PC-3 (cell line): ENCODE data around the gene ATP6V1E1. TPM values are rescaled to one million over a fixed set of nuclear protein-coding genes. Genes with fewer than 3 reads are reported as not detected.
A peak's percentile ranks its signal among the peaks of the same experiment; 100 is the strongest.

Source experiments
- ATAC-seq: fragments of 200-7000 bp; cut with Tn5 transposase; 2 replicates; pipeline ENCODE4 v1.9.1; 2020; ENCODE audit warnings: mild to moderate bottlenecking, moderate library complexity
- Bru-seq: library from RNA; stranded (reverse); fragments of 400-500 nt; gene quantifications from one replicate; lab custom pipeline; 2021; lab: Mats Ljungman, UMichigan
- BruChase-seq, 2 experiments: library from RNA; stranded (reverse); fragments of 400-500 nt; gene quantifications; one replicate each; lab custom pipeline; 2021; lab: Mats Ljungman, UMichigan
- BruUV-seq: library from RNA; stranded (reverse); fragments of 400-500 nt; replicated peaks from 2 replicates; lab custom pipeline; 2021; lab: Mats Ljungman, UMichigan
- CTCF ChIA-PET: fragments of 300-600 bp; sonication (Branson Sonifier 250); formaldehyde crosslinking; loops from one replicate; lab custom pipeline; 2022; ENCODE audit warnings: antibody characterized with exemption; lab: Charles Lee
- POLR2A ChIA-PET: fragments of 300-600 bp; sonication (Branson Sonifier 250); formaldehyde crosslinking; loops from one replicate; lab custom pipeline; 2022; ENCODE audit warnings: antibody characterized with exemption; ENCODE audit not compliant: unreplicated experiment; lab: Charles Lee
- DNase-seq: peaks from one replicate; pipeline ENCODE4 v3.0.0-alpha.2; 2015
- H2AFZ ChIP-seq: fragments of 300-600 bp; sonication (generic); 2 replicates; pipeline ENCODE4 v1.6.0; 2016; ENCODE audit warnings: antibody characterized with exemption, low read length
- H3F3A ChIP-seq: fragments of 300-600 bp; sonication (generic); one replicate; pipeline ENCODE4 v1.6.0; 2017; ENCODE audit warnings: antibody characterized with exemption, low read length, control low read depth, mild to moderate bottlenecking; ENCODE audit not compliant: unreplicated experiment
- H3K27ac ChIP-seq: fragments of 300-600 bp; sonication (generic); 2 replicates; pipeline ENCODE4 v1.5.1; 2016; ENCODE audit warnings: mild to moderate bottlenecking, low read length
- H3K27me3 ChIP-seq: fragments of 300-600 bp; sonication (generic); 2 replicates; pipeline ENCODE4 v1.6.1; 2016; ENCODE audit warnings: low read length, mixed read lengths
- H3K36me3 ChIP-seq: fragments of 300-600 bp; sonication (generic); 2 replicates; pipeline ENCODE4 v1.6.1; 2016; ENCODE audit warnings: low read depth, mixed run types, low read length, mixed read lengths
- H3K4me1 ChIP-seq: fragments of 300-600 bp; sonication (generic); 2 replicates; pipeline ENCODE4 v1.5.1; 2016; ENCODE audit warnings: low read length; ENCODE audit not compliant: insufficient read depth
- H3K4me2 ChIP-seq: fragments of 300-600 bp; sonication (generic); 2 replicates; pipeline ENCODE4 v1.6.0; 2016; ENCODE audit warnings: low read length
- H3K4me3 ChIP-seq: fragments of 300-600 bp; sonication (generic); 2 replicates; pipeline ENCODE4 v1.5.1; 2016; ENCODE audit warnings: mild to moderate bottlenecking, low read length, mixed read lengths
- H3K79me2 ChIP-seq: fragments of 300-600 bp; sonication (generic); 2 replicates; pipeline ENCODE4 v1.6.1; 2017; ENCODE audit warnings: low read length, mixed read lengths
- H3K9ac ChIP-seq: fragments of 300-600 bp; sonication (generic); 2 replicates; pipeline ENCODE4 v1.6.0; 2016; ENCODE audit warnings: mild to moderate bottlenecking, low read length
- H3K9me2 ChIP-seq: fragments of 300-600 bp; sonication (generic); replicated peaks from 2 replicates; pipeline ENCODE4 v1.6.1; 2016; ENCODE audit warnings: mixed run types, low read length, mixed read lengths
- H3K9me3 ChIP-seq: fragments of 300-600 bp; sonication (generic); 2 replicates; pipeline ENCODE4 v1.6.1; 2016; ENCODE audit warnings: low read length, mixed read lengths
- H4K20me1 ChIP-seq: fragments of 300-600 bp; sonication (generic); 2 replicates; pipeline ENCODE4 v1.6.1; 2016; ENCODE audit warnings: low read length, mixed read lengths
- CTCF ChIP-seq: fragments of 300-600 bp; sonication (generic); conservative IDR thresholded peaks from 2 replicates; pipeline ENCODE4 v1.5.1; 2017; ENCODE audit warnings: antibody characterized with exemption, low read depth, mild to moderate bottlenecking, low read length
- EZH2 ChIP-seq: fragments of 300-600 bp; sonication (generic); IDR thresholded peaks from one replicate; pipeline ENCODE4 v1.6.1; 2017; ENCODE audit warnings: antibody characterized with exemption, mild to moderate bottlenecking, low read length; ENCODE audit not compliant: unreplicated experiment
- EZH2phosphoT487 ChIP-seq: fragments of 300-600 bp; sonication (generic); IDR thresholded peaks from 2 replicates; pipeline ENCODE4 v1.6.1; 2018; ENCODE audit warnings: mild to moderate bottlenecking, antibody characterized with exemption, low read length, borderline replicate concordance
- intact Hi-C: fragments of 100-400 bp; cut with micrococcal nuclease; formaldehyde crosslinking; loops from 2 replicates; pipeline ENCODE4 v1.9.0; 2023
- long read RNA-seq: library from polyadenylated mRNA; unstranded; transcript quantifications from one replicate; pipeline ENCODE4 v2.0.0, GENCODE V29; 2021; ENCODE audit not compliant: unreplicated experiment
- total RNA-seq: library from RNA; depleted of rRNA; stranded (reverse); fragments of >200 nt; gene quantifications from 2 replicates; pipeline ENCODE4 v1.2.3, GENCODE V29; 2014; rRNA removed

Gene ATP6V1E1
- total RNA-seq (74.6 and 89.9 TPM in 2 replicates), Bru-seq, nascent RNA (percentile 76 among the genes with signal in this experiment), BruChase-seq, experiment 1, labeled RNA remaining after a 6-hour chase (percentile 82 among the genes with signal in this experiment), BruChase-seq, experiment 2, labeled RNA remaining after a 2-hour chase (percentile 74 among the genes with signal in this experiment)
- long read RNA-seq, transcript ATP6V1E1-201 (9 exons, 1,402 nt): major isoform, 54 of 151 reads
- long read RNA-seq, partial matches to known transcripts: 93 of 151 reads
- long read RNA-seq, other reads (novel, unspliced or antisense): 3 of 151 reads

GRCh38 chr22:17628406-17629172, at the start of gene ATP6V1E1:
TSS of gene ATP6V1E1 (minus strand) at chr22:17628749. CDS start at chr22:17628635, 114 bp downstream.
- peaks cover 23% of the 10 kb centered on the region for H3K4me1 ChIP-seq
- no peaks in the 10 kb centered on the region for H3K9me3 ChIP-seq
- H3F3A ChIP-seq: peaks cover 4% of the 10 kb centered on the region
- BruUV-seq: no TSS peak
- H3K27me3 ChIP-seq: no peaks in the 10 kb centered on the region
- CTCF ChIA-PET: no interaction called here
- ATAC-seq (peak; percentile 96), DNase-seq (peak; percentile 91)
- peak within 1 kb of the TSS; percentile 80 for H3K4me2 ChIP-seq
- peaks cover 53% of the 10 kb centered on the region for H3K79me2 ChIP-seq
- H3K9ac ChIP-seq: peak within 1 kb of the TSS; percentile 99
- POLR2A ChIA-PET: no interaction called here
- peak within 1 kb of the TSS; percentile 100 for H3K4me3 ChIP-seq
- H3K27ac ChIP-seq: peak within 1 kb of the TSS; percentile 68
- H3K36me3 ChIP-seq: no peaks in the 10 kb centered on the region
- no peaks in the 10 kb centered on the region for H4K20me1 ChIP-seq
- no peak for TF ChIP-seq EZH2
- TF ChIP-seq EZH2phosphoT487: no peak
- no peak for TF ChIP-seq CTCF
- intact Hi-C loops: no loop called here
- no peaks in the 10 kb centered on the region for H3K9me2 ChIP-seq
- H2AFZ ChIP-seq: peak within 1 kb of the TSS; percentile 86

- no TSS peak for BruUV-seq
- POLR2A ChIA-PET: no interaction called here
- H3K36me3 ChIP-seq: no peaks in the 10 kb centered on the region
Observed at GRCh38 chr22:17675584-17675983, 47.0 kb upstream of the ATP6V1E1 start.

More at GRCh38 chr22:17675584-17675983, 47.0 kb upstream of the ATP6V1E1 start:
- Histone ChIP-seq H3K9ac (no peak overlapping the region), H3F3A (no peaks in the 10 kb centered on the region), H3K4me3 (no peak overlapping the region), H3K9me3 (no peaks in the 10 kb centered on the region), H3K4me1 (peaks cover 18% of the 10 kb centered on the region), H3K27me3 (no peaks in the 10 kb centered on the region), H2AFZ (no peak overlapping the region), H3K27ac (no peak overlapping the region), H3K4me2 (no peak overlapping the region), H3K79me2 (peaks cover 22% of the 10 kb centered on the region), H4K20me1 (no peaks in the 10 kb centered on the region), H3K9me2 (no peaks in the 10 kb centered on the region)
- ATAC-seq: no peak
- CTCF ChIA-PET: no interaction called here
- no peak for TF ChIP-seq EZH2phosphoT487
- no peak for TF ChIP-seq CTCF
- TF ChIP-seq EZH2: no peak
- intact Hi-C loops: no loop called here
- no peak for DNase-seq
